Lung (tissue), 12 donors: ENCODE results near the gene EIF4A3. TPM values are rescaled to one million over a fixed set of nuclear protein-coding genes. Genes with fewer than 3 reads are reported as not detected.
"Not testable (repeated sequence)": the region's sequence is repeated elsewhere in the genome, so short reads cannot be mapped to it uniquely, and the experiment has no call there.

Experiments
- ATAC-seq: fragments of 200-7000 bp; cut with Tn5 transposase; one replicate; pipeline ENCODE4 v1.9.1; 2020; ENCODE audit warnings: moderate number of reproducible peaks; ENCODE audit not compliant: insufficient read depth, low FRiP score
- DNase-seq, 3 donors: peaks; one replicate each; pipeline ENCODE4 v3.0.0-alpha.2; 2013 to 2017
- H3K27ac ChIP-seq, 2 donors: one replicate each; pipeline ENCODE4 v1.5.1; 2013; ENCODE audit warnings: mild to moderate bottlenecking in 2 of 2, moderate library complexity in 2 of 2, control low read depth in 1 of 2, inconsistent platforms in 1 of 2, low read depth in 1 of 2, low read length in 1 of 2
- H3K27me3 ChIP-seq, 3 donors: one replicate each; pipeline ENCODE4 v1.5.1; 2013; ENCODE audit warnings: low read length in 2 of 3; ENCODE audit not compliant: control insufficient read depth in 3 of 3, insufficient read depth in 3 of 3
- H3K36me3 ChIP-seq, 4 donors: one replicate each; pipeline ENCODE4 v1.5.1; 2013; ENCODE audit warnings: low read length in 4 of 4, mild to moderate bottlenecking in 1 of 4, moderate library complexity in 1 of 4; ENCODE audit not compliant: control insufficient read depth in 4 of 4, insufficient read depth in 4 of 4
- H3K4me1 ChIP-seq, 5 donors: one replicate each; pipeline ENCODE4 v1.5.1; 2013; ENCODE audit warnings: low read length in 5 of 5, mild to moderate bottlenecking in 2 of 5, moderate library complexity in 1 of 5; ENCODE audit not compliant: control insufficient read depth in 5 of 5, insufficient read depth in 5 of 5
- H3K4me3 ChIP-seq: one replicate; pipeline ENCODE4 v1.5.1; 2013; ENCODE audit warnings: mild to moderate bottlenecking, control low read depth, moderate library complexity
- H3K9ac ChIP-seq, 2 donors: one replicate each; pipeline ENCODE4 v1.5.1; 2013; ENCODE audit warnings: low read length in 2 of 2, control low read depth in 1 of 2; ENCODE audit not compliant: insufficient read depth in 1 of 2
- H3K9me3 ChIP-seq, 4 donors: one replicate each; pipeline ENCODE4 v1.5.1; 2013; ENCODE audit warnings: low read length in 3 of 4, mild to moderate bottlenecking in 1 of 4, moderate library complexity in 1 of 4; ENCODE audit not compliant: control insufficient read depth in 4 of 4, insufficient read depth in 3 of 4
- whole genome bisulfite sequencing, 2 donors: extraction: QIAGEN DNeasy Blood & Tissue Kit; methylation state at CpG; one replicate each; pipeline ENCODE4 v1.1.7; 2013; 5-methylcytosine and 5-hydroxymethylcytosine counted together
- polyA plus RNA-seq, 2 donors: library from polyadenylated mRNA; stranded (reverse); fragments of 200-250 nt; gene quantifications; one replicate each; pipeline ENCODE4 v1.2.1, GENCODE V29; 2013
- total RNA-seq, 2 donors: library from RNA; depleted of rRNA in 1 of 2; stranded (reverse); fragments of >200 nt in 1 of 2; gene quantifications; one replicate each; pipeline ENCODE4 v1.2.1, GENCODE V29; 2014 to 2021
- TF ChIP-seq, protein P1 (sequence below): IDR thresholded peaks from 2 replicates; pipeline ENCODE4 v1.5.1; 2012; ENCODE audit warnings: mild to moderate bottlenecking; ENCODE audit errors: control extremely low read depth, extremely low read depth
- donor health status: control.
- donor health status: control.
- donor health status: Bipolar disorder and iron deficiency.
- donor health status: healthy.
- donor health status: DM: yes; HTN: yes; CAD: no.

Gene EIF4A3
- total and polyA plus RNA-seq, 4 donors = 37.4 to 112 (median 62.4) TPM

DNA sequence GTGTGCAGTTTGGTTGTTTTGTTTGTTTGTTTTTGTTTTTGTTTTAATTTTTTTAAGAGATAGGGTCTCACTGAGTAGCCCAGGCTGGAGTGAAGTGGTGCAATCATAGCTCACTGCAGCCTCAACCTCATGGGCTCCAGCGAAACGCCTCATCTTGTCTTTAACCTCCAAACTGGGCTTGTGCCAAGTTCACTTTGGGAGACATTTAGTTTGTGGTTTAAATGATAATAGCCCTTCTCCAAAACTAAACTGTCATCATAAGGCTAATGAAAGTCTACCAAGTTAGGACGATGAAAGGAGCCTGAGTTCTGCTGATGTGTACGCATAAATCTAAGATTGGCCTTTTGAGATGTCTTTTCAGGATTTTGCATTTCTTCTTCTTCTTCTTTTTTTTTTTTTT, 16.4 kb upstream of the EIF4A3 start:
- H3K9ac ChIP-seq = no peak overlapping the region
- H3K4me1 ChIP-seq = peaks cover 0 to under 1% (median 0%) of the 10 kb centered on the region in 5 donors
- TF ChIP-seq, protein P1, sequence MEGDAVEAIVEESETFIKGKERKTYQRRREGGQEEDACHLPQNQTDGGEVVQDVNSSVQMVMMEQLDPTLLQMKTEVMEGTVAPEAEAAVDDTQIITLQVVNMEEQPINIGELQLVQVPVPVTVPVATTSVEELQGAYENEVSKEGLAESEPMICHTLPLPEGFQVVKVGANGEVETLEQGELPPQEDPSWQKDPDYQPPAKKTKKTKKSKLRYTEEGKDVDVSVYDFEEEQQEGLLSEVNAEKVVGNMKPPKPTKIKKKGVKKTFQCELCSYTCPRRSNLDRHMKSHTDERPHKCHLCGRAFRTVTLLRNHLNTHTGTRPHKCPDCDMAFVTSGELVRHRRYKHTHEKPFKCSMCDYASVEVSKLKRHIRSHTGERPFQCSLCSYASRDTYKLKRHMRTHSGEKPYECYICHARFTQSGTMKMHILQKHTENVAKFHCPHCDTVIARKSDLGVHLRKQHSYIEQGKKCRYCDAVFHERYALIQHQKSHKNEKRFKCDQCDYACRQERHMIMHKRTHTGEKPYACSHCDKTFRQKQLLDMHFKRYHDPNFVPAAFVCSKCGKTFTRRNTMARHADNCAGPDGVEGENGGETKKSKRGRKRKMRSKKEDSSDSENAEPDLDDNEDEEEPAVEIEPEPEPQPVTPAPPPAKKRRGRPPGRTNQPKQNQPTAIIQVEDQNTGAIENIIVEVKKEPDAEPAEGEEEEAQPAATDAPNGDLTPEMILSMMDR = no peak
- H3K36me3 ChIP-seq = no peaks in the 10 kb centered on the region
- H3K27me3 ChIP-seq = no peaks in the 10 kb centered on the region
- ATAC-seq (no peak), DNase-seq (no peak)
- no peak overlapping the region for H3K4me3 ChIP-seq
- WGBS, 2 donors = 66 to 77% methylated on average over 4 of the region's 4 CpGs
- H3K27ac ChIP-seq = no peak overlapping the region
- H3K9me3 ChIP-seq = no peaks in the 10 kb centered on the region

DNA sequence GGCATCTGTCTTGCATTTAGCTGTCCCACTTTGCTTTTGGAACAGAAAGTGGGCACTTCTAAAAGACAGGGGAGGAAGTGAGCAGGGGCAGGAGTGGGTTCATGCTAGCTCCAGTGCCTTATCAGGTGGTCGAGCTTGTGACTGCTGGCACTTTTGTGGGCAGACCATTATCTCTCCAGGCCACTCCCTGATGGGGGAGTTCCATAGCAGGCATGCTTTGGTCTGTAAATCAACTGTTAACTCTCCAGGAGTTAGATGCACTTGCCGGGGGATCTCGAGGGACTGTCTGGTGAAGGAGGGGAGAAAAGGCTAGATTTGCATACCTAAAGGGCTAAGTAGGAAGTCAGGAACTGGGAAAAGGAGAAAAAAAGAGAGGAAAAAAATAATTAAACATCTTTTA, 13.6 kb upstream of the EIF4A3 start:
- TF ChIP-seq, protein P1 = no peak
- Histone ChIP-seq H3K27ac (no peak overlapping the region), H3K9me3 (peaks cover 0 to 2% (median 0%) of the 10 kb centered on the region in 4 donors), H3K9ac (no peak overlapping the region), H3K4me1 (no peaks in the 10 kb centered on the region), H3K4me3 (no peak overlapping the region), H3K27me3 (no peaks in the 10 kb centered on the region), H3K36me3 (no peaks in the 10 kb centered on the region)
- 34 to 45% methylated on average over 3 of the region's 3 CpGs for WGBS, 2 donors
- no peak for DNase-seq
- ATAC-seq = no peak

DNA sequence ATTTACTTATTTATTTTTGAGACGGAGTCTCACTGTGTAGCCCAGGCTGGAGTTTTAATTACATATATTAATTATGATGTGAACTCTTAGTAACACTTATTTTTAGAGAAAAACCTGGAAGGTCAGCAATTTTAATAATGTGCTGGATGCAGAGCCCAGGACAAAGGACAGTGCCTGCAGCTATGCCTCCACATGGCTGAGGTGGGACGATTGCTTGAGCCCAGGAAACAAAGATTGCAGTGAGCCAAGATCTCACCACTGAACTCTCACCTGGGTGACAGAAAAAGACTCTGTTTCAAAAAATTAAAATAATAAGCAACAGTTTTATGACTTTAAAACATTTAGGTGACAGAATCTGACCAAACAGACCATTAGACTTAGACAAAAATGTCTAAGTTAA, 11.9 kb upstream of the EIF4A3 start:
- Histone ChIP-seq H3K27me3 (no peaks in the 10 kb centered on the region), H3K36me3 (no peaks in the 10 kb centered on the region), H3K4me1 (no peaks in the 10 kb centered on the region), H3K9me3 (peaks cover 0 to 3% (median 0%) of the 10 kb centered on the region in 4 donors), H3K27ac (no peak overlapping the region), H3K4me3 (no peak overlapping the region), H3K9ac (no peak overlapping the region)
- ATAC-seq = no peak
- TF ChIP-seq, protein P1 = no peak
- no peak for DNase-seq
- 79 to 91% methylated on average over 2 of the region's 2 CpGs for WGBS, 2 donors

DNA sequence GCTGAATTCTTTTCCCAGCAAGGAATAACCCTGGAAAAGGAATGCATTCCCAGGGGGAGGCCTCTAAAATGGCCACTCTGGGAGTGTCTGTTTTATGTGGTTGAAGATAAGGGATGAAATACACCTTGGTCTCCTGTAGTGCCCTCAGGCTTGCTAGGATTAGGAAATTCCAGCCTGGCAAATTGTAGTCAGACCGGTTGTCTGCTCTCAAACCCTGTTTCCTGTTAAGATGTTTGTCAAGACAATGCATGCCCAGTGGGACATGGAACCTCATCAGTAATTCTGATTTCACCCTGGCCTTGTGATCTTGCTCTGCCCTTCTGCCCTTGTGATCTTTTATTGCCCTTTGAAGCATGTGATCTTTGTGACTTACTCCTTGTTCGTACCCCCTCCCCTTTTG, 8.7 kb upstream of the EIF4A3 start:
- not testable (repeated sequence) for DNase-seq, ATAC-seq
- 53 to 57% methylated on average over 2 of the region's 2 CpGs for WGBS, 2 donors

More for the DNA sequence above, 8.7 kb upstream of the EIF4A3 start:
- not testable (repeated sequence) for H3K36me3 ChIP-seq, H3K4me3 ChIP-seq, H3K9me3 ChIP-seq, H3K4me1 ChIP-seq, H3K27ac ChIP-seq, H3K27me3 ChIP-seq, H3K9ac ChIP-seq
